SHP77 treated with DMSO at 0.1 percent for 48 hours (cell line): ENCODE results near the gene ARL16.

Experiments
- DNase-seq: peaks from one replicate; lab custom pipeline; 2025; lab: John Stamatoyannopoulos, UW

The ARL16 gene

DNA sequence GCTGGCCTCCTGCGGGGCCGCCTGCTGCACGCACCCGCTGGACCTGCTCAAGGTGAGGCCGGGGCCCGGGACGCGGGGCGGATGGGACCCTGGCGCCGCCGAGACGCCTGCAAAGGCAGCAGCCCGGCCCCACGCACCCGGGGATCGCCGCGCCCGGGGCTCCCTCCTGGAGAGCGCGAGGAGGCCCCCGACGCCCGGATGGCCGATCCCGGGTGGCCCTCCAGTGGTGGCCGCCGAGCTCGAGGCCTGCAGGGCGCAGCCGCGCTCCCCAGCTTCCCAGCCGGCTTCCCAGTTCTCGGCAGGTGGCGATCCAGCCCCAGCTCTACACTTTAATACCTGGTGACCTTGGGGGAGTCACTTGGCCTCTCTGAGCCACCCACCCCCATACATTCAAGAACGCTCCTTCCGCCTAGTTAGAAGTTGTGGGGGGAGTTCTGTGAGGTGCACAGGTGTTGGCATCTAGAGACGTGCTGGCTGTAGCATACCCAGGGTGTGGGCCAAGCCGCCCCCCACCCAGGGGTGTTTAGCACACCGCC, 28.9 kb upstream of the ARL16 start:
- DNase-seq = no peak

- peak; percentile 80 for DNase-seq
Observed at GRCh38 chr17:81711814-81712467, 28.3 kb upstream of the ARL16 start, which contains the start of gene SLC25A10. Gene SLC25A10 (plus strand): TSS chr17:81712284. CDS start chr17:81712427, 143 bp downstream.

DNA sequence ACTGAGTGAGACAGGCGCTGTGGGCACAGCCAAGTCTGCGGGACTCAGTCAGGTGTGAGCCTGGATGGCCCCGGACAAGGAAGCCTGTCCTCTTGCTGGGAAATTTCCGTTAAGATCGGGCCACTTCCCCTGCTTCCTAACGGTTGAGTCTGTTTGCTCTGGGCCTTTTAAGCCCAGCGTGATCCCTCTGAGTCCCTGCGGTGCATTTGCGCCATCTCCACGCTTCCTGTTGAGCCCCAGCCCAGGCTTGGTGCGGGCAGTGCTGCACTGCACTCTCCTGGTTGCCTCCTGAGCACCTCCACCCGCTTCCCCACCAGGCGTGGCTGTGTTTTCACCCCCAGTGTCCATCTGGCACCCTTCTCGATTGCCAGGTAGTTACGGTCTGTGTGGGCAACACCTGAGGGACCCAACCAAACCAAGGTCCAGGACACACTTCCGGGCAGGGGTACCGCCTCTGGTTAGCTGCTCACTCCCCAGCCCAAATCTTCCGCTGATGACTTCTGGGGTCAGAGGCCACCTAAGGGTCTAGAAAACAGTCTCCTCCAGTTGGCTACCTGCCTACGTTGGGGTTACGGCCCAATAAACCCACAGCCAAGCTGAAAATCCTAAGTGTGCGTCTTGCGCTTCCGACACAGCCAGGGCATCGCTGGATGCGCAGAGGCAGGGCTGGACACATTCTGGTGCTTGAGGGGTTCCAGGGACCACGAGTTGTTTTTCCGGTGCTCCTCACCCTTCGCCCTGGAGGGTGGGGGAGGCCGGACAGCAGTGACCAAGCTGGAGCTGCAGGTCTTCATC, 27.1 kb upstream of the ARL16 start:
- DNase-seq = peak; percentile 48

DNA sequence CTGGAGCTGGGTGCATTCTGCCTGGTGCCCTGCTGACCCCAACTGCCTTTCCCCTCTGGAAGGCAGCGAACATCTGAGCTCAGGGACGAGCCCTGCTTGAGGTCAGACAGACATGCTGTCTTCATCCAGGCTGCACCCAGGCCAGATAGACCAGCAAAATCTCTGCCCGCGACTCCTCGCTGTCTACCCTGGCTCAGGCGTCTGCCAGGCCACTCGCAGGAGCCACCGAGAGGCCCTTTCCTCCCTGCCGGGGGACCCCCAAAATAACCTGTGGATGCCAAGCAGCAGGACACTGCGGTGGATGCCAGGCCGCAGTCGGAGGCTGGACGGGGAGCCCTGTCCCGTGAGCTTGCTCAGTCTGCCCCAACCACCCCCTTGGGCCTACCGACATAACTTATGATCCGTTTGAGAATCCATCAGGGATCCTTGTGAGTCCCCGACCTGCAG, 25.2 kb upstream of the ARL16 start:
- no peak for DNase-seq

DNA sequence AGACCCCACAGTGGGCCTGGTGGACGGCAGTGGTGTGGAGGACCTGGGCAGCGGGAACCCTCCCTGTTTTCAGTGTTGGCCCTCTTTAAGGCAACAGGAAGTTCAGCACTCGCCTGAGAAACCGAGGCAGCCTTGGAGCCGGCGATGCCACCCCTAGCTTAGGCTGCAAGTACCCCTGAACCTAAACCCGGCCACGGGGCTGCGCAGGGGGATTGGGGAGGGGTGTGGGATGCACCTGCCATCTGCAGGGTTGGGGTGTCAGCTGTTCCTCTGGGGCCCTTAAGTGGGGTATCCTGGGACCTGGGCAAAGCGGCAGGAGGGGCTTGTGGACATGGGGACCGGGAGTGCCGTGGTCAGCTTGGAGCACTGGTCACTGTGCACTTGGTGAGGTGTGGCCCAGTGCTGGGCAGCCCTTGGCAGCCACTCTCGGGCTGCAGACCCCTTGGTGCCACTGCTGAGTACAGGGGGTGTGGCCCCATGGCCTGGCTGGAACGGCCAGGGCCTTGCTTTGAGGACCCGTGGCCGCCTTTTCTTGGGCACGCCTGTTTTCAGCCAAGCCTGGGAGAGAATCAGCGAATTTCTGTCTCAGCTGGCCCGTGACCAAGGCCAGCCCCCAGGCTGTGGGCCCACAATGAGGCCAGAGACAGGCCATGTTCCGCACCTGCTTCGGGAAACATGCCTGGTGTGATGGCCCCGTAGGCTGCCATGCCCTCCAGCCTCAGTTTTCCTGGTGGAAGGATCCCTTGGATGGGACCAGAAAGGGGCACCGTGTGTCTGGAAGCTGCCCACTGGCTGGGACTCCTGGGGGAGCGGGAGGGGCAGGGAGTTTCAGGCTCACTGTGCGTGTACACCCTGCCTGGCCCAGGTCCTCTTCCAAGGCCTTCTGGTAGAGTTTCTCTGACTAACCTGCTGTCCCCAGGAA, 24.4 kb upstream of the ARL16 start:
- DNase-seq = no peak

- no peak for DNase-seq
Observed at GRCh38 chr17:81706757-81707624, 23.4 kb upstream of the ARL16 start.

DNA sequence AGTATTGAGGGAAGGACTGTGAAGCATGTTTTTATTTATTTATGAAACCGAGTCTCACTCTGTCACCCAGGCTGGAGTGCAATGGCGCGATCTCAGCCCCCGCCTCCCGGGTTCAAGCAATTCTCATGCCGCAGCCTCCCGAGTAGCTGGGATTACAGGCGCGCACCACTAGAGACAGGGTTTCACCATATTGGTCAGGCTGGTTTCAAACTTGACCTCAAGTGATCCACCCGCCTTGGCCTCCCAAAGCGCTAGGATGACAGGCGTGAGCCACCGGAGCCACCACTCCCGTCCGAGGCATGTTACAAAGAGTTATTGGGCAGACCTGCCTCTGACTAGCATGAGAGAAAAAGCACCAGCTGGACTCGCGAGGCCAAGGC, 22.6 kb upstream of the ARL16 start:
- no peak for DNase-seq

- DNase-seq = no peak
Observed at GRCh38 chr17:81705518-81706231, 22.1 kb upstream of the ARL16 start.

- DNase-seq = no peak
Observed at GRCh38 chr17:81703747-81704654, 20.4 kb upstream of the ARL16 start.

- peak; percentile 88 for DNase-seq
Observed at GRCh38 chr17:81702934-81703746, 19.5 kb upstream of the ARL16 start, which contains the start of gene MRPL12. Gene MRPL12 (plus strand): TSS chr17:81703367. CDS start chr17:81703502, 135 bp downstream.

DNA sequence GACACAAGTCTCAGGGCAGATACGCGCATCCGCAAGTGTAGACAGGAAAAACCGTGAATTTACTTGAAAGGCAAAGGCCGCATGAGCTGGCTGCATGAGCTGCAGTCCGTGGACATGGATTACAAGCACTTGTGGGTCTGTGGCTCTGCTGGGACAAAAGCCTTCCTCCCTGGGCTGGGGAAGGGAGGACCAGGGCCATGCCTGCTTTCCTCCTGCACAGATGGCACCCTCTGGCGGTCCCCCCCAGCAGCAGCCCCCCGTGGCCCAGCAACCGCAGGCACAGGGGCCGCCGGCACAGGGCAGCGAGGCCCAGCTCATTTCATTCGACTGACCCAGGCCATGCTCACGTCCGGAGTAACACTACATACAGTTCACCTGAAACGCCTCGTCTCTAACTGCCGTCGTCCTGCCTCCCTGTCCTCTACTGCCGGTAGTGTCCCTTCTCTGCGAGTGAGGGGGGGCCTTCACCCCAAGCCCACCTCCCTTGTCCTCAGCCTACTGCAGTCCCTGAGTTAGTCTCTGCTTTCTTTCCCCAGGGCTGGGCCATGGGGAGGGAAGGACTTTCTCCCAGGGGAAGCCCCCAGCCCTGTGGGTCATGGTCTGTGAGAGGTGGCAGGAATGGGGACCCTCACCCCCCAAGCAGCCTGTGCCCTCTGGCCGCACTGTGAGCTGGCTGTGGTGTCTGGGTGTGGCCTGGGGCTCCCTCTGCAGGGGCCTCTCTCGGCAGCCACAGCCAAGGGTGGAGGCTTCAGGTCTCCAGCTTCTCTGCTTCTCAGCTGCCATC, 17.9 kb upstream of the ARL16 start:
- DNase-seq = no peak

DNA sequence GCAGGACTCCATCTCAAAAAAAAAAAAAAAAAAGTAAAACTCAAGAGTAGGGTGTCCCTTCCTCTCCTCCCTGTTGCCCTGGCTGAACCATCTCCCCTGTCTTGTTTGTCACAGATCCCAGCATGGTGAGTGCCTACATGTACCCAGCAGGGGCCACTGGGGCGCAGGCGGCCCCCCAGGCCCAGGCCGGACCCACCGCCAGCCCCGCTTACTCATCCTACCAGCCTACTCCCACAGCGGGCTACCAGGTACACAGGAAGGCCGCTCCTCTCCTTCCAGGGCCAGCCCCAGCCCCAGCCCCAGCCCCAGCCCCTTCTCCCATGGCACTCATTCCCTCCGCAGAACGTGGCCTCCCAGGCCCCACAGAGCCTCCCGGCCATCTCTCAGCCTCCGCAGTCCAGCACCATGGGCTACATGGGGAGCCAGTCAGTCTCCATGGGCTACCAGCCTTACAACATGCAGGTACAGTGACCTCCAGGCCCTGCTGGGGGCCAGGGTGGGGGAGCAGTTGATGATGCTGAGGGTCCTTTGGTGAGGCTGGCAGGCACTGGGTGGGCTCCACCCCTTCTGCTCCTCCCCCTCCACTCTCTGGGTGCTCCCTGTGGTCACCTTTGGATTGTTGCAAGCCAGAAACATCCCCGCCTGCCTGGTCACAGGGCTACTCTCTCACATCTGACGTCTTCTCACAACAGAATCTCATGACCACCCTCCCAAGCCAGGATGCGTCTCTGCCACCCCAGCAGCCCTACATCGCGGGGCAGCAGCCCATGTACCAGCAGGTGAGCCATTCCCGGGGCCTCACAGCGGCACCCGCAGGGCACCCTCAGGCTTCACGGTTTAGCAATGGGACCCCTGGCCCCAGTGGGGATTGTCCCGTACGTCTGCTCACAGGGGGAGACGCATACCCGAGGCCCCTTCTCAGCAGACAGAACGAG, 17.0 kb upstream of the ARL16 start:
- DNase-seq = no peak

- DNase-seq = no peak
Observed at GRCh38 chr17:81697261-81698044, 13.9 kb upstream of the ARL16 start.

DNA sequence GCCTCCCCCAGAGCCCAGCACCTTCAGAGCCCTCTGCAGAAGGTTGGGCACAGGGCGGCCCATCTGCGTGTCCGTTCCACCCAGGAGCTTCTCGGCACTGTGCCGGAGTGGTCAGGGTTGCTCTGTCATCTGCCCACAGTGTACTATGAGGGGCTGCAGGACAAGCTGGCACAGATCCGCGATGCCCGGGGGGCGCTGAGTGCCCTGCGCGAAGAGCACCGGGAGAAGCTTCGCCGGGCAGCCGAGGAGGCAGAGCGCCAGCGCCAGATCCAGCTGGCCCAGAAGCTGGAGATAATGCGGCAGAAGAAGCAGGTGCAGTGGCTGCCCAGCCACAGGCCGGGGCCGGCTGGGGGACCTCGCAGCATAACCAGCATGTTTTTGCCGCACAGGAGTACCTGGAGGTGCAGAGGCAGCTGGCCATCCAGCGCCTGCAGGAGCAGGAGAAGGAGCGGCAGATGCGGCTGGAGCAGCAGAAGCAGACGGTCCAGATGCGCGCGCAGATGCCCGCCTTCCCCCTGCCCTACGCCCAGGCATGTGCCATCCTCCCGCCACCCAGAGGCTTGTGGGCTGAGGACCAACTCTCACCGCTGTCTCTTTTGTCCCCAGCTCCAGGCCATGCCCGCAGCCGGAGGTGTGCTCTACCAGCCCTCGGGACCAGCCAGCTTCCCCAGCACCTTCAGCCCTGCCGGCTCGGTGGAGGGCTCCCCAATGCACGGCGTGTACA, 12.8 kb upstream of the ARL16 start:
- no peak for DNase-seq

DNA sequence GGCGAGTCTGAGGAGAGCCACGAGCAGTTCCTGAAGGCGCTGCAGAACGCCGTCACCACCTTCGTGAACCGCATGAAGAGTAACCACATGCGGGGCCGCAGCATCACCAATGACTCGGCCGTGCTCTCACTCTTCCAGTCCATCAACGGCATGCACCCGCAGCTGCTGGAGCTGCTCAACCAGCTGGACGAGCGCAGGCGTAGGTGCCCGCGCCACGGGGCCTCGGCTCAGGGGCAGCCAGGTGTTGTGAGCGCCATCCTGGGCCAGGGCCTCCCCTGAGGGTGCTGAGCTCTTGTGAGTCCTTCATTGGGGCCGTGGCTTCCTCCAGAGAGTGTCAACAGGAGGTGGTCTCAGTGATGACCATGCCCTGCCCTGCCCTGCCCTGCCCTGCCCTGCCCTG, 12.2 kb upstream of the ARL16 start:
- DNase-seq = no peak
